HEK293 (cell line): ENCODE data around the gene NRG2.

Experiments
- CTCF ChIA-PET: fragments of 350-600 bp; formaldehyde crosslinking; extraction: SDS; loops from one replicate; lab custom pipeline; 2021; ENCODE audit warnings: antibody characterized with exemption; lab: Yijun Ruan, JAX
- POLR2A ChIA-PET: fragments of 300-600 bp; formaldehyde crosslinking; extraction: SDS; loops from one replicate; lab custom pipeline; 2020; ENCODE audit warnings: antibody characterized with exemption, inconsistent platforms; lab: Yijun Ruan, JAX
- H3K27ac ChIP-seq: fragments of 200-500 bp; sonication (Bioruptor generic); 2 replicates; pipeline ENCODE4 v1.5.1; 2014; ENCODE audit warnings: low read depth, low read length, control low read depth, inconsistent platforms; ENCODE audit errors: extremely low read depth
- H3K36me3 ChIP-seq, 2 experiments: fragments of 200-500 bp in 1 of 2; sonication (Bioruptor generic) in 1 of 2; 1 replicate in 1 of 2; 2 replicates in 1 of 2; pipeline ENCODE4 v1.5.1; 2014 to 2017; ENCODE audit warnings: inconsistent platforms in 2 of 2, low read length in 2 of 2; ENCODE audit not compliant: control insufficient read depth in 2 of 2, insufficient read depth in 1 of 2
- H3K4me1 ChIP-seq: fragments of 200-500 bp; sonication (Bioruptor generic); 2 replicates; pipeline ENCODE4 v1.5.1; 2014; ENCODE audit warnings: mild to moderate bottlenecking, low read length, inconsistent platforms; ENCODE audit not compliant: control insufficient read depth, insufficient read depth
- H3K4me3 ChIP-seq: 2 replicates; pipeline ENCODE4 v1.5.1; 2011; ENCODE audit warnings: low read depth, mild to moderate bottlenecking, control low read depth, low read length, moderate library complexity
- H3K9me3 ChIP-seq: fragments of 200-500 bp; sonication (Bioruptor generic); 2 replicates; pipeline ENCODE4 v1.5.1; 2014; ENCODE audit warnings: low read depth, low read length, inconsistent platforms; ENCODE audit not compliant: control insufficient read depth, insufficient read depth
- MEIS1 ChIP-seq: sonication (generic); formaldehyde crosslinking; IDR thresholded peaks from 2 replicates; pipeline ENCODE4 v1.8.1; 2022; ENCODE audit warnings: missing genetic modification reagents, mild to moderate bottlenecking, borderline replicate concordance
- MZF1 ChIP-seq: fragments of 450-650 bp; formaldehyde crosslinking; IDR thresholded peaks from 2 replicates; pipeline ENCODE4 v1.5.1; 2017; ENCODE audit warnings: missing biosample characterization, missing genetic modification characterization, borderline replicate concordance
- PRDM1 ChIP-seq: fragments of 450-650 bp; formaldehyde crosslinking; IDR thresholded peaks from 2 replicates; pipeline ENCODE4; 2016; ENCODE audit warnings: missing biosample characterization, missing genetic modification characterization
- SCRT1 ChIP-seq: fragments of 450-650 bp; formaldehyde crosslinking; IDR thresholded peaks from 2 replicates; pipeline ENCODE4 v1.5.1; 2016; ENCODE audit warnings: missing biosample characterization, missing genetic modification characterization, borderline replicate concordance
- SETDB1 ChIP-seq: IDR thresholded peaks from one replicate; pipeline ENCODE4 v1.6.1; 2017; ENCODE audit warnings: mild to moderate bottlenecking, low read length, moderate library complexity, mixed read lengths; ENCODE audit not compliant: insufficient read length
- WT1 ChIP-seq: fragments of 450-650 bp; formaldehyde crosslinking; IDR thresholded peaks from 2 replicates; pipeline ENCODE4 v1.5.1; 2016; ENCODE audit warnings: missing biosample characterization, missing genetic modification characterization
- ZFP41 ChIP-seq: fragments of 450-650 bp; formaldehyde crosslinking; IDR thresholded peaks from 2 replicates; pipeline ENCODE4 v1.5.1; 2016; ENCODE audit warnings: missing biosample characterization, missing genetic modification characterization, borderline replicate concordance
- ZNF140 ChIP-seq: fragments of 450-650 bp; formaldehyde crosslinking; IDR thresholded peaks from 2 replicates; pipeline ENCODE4 v1.5.1; 2016; ENCODE audit warnings: missing biosample characterization, missing genetic modification characterization
- ZNF48 ChIP-seq: fragments of 450-650 bp; formaldehyde crosslinking; IDR thresholded peaks from 2 replicates; pipeline ENCODE4 v1.5.1; 2016; ENCODE audit warnings: missing biosample characterization, missing genetic modification characterization
- ZNF501 ChIP-seq: fragments of 450-650 bp; formaldehyde crosslinking; IDR thresholded peaks from 2 replicates; pipeline ENCODE4 v1.5.1; 2016; ENCODE audit warnings: missing biosample characterization, missing genetic modification characterization
- ZNF549 ChIP-seq: fragments of 450-650 bp; IDR thresholded peaks from 2 replicates; pipeline ENCODE4 v1.5.1; 2018; ENCODE audit warnings: missing biosample characterization, missing genetic modification characterization, mild to moderate bottlenecking, inconsistent platforms, moderate library complexity
- ZNF600 ChIP-seq: fragments of 450-650 bp; formaldehyde crosslinking; IDR thresholded peaks from 2 replicates; pipeline ENCODE4 v1.5.1; 2016; ENCODE audit warnings: missing biosample characterization, missing genetic modification characterization
- ZNF660 ChIP-seq: fragments of 450-650 bp; IDR thresholded peaks from 2 replicates; pipeline ENCODE4 v1.5.1; 2018; ENCODE audit warnings: missing biosample characterization, mild to moderate bottlenecking, missing genetic modification characterization
- ZNF701 ChIP-seq: fragments of 450-650 bp; formaldehyde crosslinking; IDR thresholded peaks from 2 replicates; pipeline ENCODE4 v1.5.1; 2016; ENCODE audit warnings: missing biosample characterization, missing genetic modification characterization
- ZNF747 ChIP-seq: fragments of 450-650 bp; formaldehyde crosslinking; IDR thresholded peaks from 2 replicates; pipeline ENCODE4 v1.5.1; 2016; ENCODE audit warnings: missing biosample characterization, missing genetic modification characterization
- ZSCAN18 ChIP-seq: fragments of 450-650 bp; formaldehyde crosslinking; IDR thresholded peaks from 2 replicates; pipeline ENCODE4 v1.5.1; 2016; ENCODE audit warnings: missing biosample characterization, missing genetic modification characterization
- ZSCAN4 ChIP-seq: fragments of 450-650 bp; formaldehyde crosslinking; IDR thresholded peaks from 2 replicates; pipeline ENCODE4 v1.5.1; 2017; ENCODE audit warnings: missing biosample characterization, missing genetic modification characterization
- TF ChIP-seq, protein P1 (sequence below): sonication (generic); formaldehyde crosslinking; IDR thresholded peaks from 2 replicates; pipeline ENCODE4 v1.8.1; 2022; ENCODE audit warnings: mild to moderate bottlenecking, moderate library complexity, missing genetic modification reagents
- TF ChIP-seq, protein P2 (sequence below): fragments of 450-650 bp; formaldehyde crosslinking; IDR thresholded peaks from 2 replicates; pipeline ENCODE4 v1.5.1; 2016; ENCODE audit warnings: missing biosample characterization, missing genetic modification characterization, borderline replicate concordance

Gene NRG2

DNA sequence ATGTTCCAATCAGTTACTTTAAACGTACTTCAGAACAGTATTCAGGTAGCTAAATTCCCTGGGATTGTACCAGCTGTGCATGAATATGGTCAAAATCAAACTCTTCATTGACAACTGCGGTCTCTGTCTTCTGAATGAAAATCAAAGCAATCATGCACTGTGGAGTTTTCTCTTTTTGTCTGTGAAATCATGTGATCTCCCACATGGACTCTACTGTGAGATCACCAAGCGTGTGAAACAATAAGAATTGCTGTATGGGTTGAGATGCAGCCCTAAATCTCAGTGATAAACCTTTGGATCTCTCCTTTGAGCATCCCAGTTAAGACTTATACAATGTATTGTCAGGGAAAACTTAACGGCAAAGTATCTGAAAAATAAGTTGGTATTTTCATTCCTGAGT is 6.1 kb downstream of the NRG2 start:
- TF ChIP-seq ZNF549 (tag by site-specific recombination), result no peak
- TF ChIP-seq MEIS1, result no peak
- no peaks in the 10 kb centered on the region for H3K36me3 ChIP-seq
- POLR2A ChIA-PET, result no interaction called here
- CTCF ChIA-PET, result interaction anchor here (1.9 kb wide), 1 partner anchor 68 kb away, joined by 7 read pairs; no protein-coding TSS in a partner anchor
- H3K9me3 ChIP-seq, result no peaks in the 10 kb centered on the region
- H3K4me1 ChIP-seq, result peaks cover 23% of the 10 kb centered on the region
- H3K27ac ChIP-seq, result no peak overlapping the region
- no peak overlapping the region for H3K4me3 ChIP-seq

DNA sequence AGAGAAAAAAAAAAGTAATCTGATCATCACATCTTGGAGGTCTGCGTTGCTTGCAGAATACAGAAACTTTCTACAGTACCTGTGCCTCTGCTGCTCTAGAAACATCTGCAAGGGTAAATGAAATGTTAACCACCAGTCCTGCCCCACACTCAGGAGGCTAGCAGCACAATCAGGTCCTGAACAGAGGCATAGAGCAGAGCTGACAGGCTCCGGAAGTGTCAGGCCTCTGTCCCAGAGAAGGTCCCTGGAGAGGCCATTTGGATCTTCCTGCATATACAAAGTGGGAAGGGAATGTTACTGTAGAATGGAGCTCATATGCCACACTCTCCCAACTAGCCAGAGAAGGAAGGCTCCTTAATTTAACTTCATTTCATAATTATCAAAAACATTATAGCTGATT is 7.2 kb downstream of the NRG2 start:
- Histone ChIP-seq H3K4me1 (peaks cover 21% of the 10 kb centered on the region), H3K9me3 (no peaks in the 10 kb centered on the region), H3K4me3 (no peak overlapping the region), H3K36me3 (no peaks in the 10 kb centered on the region), H3K27ac (no peak overlapping the region)
- ChIA-PET POLR2A (no interaction called here), CTCF (interaction anchor here (1.1 to 1.2 kb wide), 2 partner anchors 79 to 249 kb away, joined by 3 to 4 read pairs; no protein-coding TSS in a partner anchor)
- TF ChIP-seq PRDM1 (tag by site-specific recombination) (no peak), ZNF501 (tag by site-specific recombination) (no peak), ZNF600 (tag by site-specific recombination) (peak; percentile 56; the same call in 1 of the 2 replicates)
- TF ChIP-seq, protein P1, sequence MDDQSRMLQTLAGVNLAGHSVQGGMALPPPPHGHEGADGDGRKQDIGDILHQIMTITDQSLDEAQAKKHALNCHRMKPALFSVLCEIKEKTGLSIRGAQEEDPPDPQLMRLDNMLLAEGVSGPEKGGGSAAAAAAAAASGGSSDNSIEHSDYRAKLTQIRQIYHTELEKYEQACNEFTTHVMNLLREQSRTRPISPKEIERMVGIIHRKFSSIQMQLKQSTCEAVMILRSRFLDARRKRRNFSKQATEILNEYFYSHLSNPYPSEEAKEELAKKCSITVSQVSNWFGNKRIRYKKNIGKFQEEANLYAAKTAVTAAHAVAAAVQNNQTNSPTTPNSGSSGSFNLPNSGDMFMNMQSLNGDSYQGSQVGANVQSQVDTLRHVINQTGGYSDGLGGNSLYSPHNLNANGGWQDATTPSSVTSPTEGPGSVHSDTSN (CRISPR knock-in tag), result no peak

GRCh38 chr5:140033037-140033760 is 9.9 kb downstream of the NRG2 start:
- POLR2A ChIA-PET, result no interaction called here
- no peak overlapping the region for H3K27ac ChIP-seq
- TF ChIP-seq SCRT1 (tag by site-specific recombination) (no peak), SETDB1 (no peak), MZF1 (no peak), ZFP41 (no peak), ZNF660 (tag by site-specific recombination) (no peak), ZSCAN18 (no peak), WT1 (no peak)
- TF ChIP-seq, all 188 proteins: peak for 0
- Histone ChIP-seq H3K36me3 (no peaks in the 10 kb centered on the region), H3K4me1 (peaks cover 4% of the 10 kb centered on the region), H3K9me3 (no peaks in the 10 kb centered on the region), H3K4me3 (no peak overlapping the region)
- CTCF ChIA-PET, result interaction anchor here (0.9 kb wide), 1 partner anchor 312 kb away, joined by 3 read pairs; no protein-coding TSS in a partner anchor

GRCh38 chr5:140032296-140032695 is 10.8 kb downstream of the NRG2 start:
- no peaks in the 10 kb centered on the region for H3K9me3 ChIP-seq
- CTCF ChIA-PET, result interaction anchor here (1.1 kb wide), 1 partner anchor 9 kb away, joined by 5 read pairs; no protein-coding TSS in a partner anchor
- H3K4me3 ChIP-seq, result no peak overlapping the region
- H3K36me3 ChIP-seq, result no peaks in the 10 kb centered on the region
- peaks cover 4% of the 10 kb centered on the region for H3K4me1 ChIP-seq
- H3K27ac ChIP-seq, result no peak overlapping the region
- POLR2A ChIA-PET, result no interaction called here
- TF ChIP-seq ZNF549 (tag by site-specific recombination) (no peak), ZNF701 (tag by site-specific recombination) (no peak), ZSCAN18 (no peak), ZNF140 (tag by site-specific recombination) (no peak), ZSCAN4 (tag by site-specific recombination) (no peak), ZNF48 (tag by site-specific recombination) (no peak), ZNF747 (no peak)
- TF ChIP-seq, protein P2, sequence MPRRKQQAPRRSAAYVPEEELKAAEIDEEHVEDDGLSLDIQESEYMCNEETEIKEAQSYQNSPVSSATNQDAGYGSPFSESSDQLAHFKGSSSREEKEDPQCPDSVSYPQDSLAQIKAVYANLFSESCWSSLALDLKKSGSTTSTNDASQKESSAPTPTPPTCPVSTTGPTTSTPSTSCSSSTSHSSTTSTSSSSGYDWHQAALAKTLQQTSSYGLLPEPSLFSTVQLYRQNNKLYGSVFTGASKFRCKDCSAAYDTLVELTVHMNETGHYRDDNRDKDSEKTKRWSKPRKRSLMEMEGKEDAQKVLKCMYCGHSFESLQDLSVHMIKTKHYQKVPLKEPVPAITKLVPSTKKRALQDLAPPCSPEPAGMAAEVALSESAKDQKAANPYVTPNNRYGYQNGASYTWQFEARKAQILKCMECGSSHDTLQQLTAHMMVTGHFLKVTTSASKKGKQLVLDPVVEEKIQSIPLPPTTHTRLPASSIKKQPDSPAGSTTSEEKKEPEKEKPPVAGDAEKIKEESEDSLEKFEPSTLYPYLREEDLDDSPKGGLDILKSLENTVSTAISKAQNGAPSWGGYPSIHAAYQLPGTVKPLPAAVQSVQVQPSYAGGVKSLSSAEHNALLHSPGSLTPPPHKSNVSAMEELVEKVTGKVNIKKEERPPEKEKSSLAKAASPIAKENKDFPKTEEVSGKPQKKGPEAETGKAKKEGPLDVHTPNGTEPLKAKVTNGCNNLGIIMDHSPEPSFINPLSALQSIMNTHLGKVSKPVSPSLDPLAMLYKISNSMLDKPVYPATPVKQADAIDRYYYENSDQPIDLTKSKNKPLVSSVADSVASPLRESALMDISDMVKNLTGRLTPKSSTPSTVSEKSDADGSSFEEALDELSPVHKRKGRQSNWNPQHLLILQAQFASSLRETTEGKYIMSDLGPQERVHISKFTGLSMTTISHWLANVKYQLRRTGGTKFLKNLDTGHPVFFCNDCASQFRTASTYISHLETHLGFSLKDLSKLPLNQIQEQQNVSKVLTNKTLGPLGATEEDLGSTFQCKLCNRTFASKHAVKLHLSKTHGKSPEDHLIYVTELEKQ (tag by site-specific recombination), result no peak
